Fibroblast of villous mesenchyme (primary cell): ENCODE data around the gene DNAJC5G. TPM values are rescaled to one million over a fixed set of nuclear protein-coding genes. Genes with fewer than 3 reads are reported as not detected.
"Not testable (repeated sequence)": the region's sequence is repeated elsewhere in the genome, so short reads cannot be mapped to it uniquely, and the experiment has no call there.

Experiments used
- DNase-seq: peaks from one replicate; pipeline ENCODE4 v3.0.0-alpha.2; 2010; ENCODE audit warnings: low read depth
- H3K4me3 ChIP-seq: 2 replicates; pipeline ENCODE4 v1.5.1; 2011; ENCODE audit warnings: low read depth, mild to moderate bottlenecking, low read length
- CTCF ChIP-seq: IDR thresholded peaks from 2 replicates; pipeline ENCODE4 v1.5.1; 2012; ENCODE audit warnings: low read depth, mild to moderate bottlenecking, low read length; ENCODE audit not compliant: insufficient read depth
- total RNA-seq: library from RNA; depleted of rRNA; stranded (reverse); fragments of >200 nt; gene quantifications from 2 replicates; pipeline ENCODE4 v1.2.3, GENCODE V29; 2012

Gene DNAJC5G
- total RNA-seq, 1 donor: not detected

- peak overlapping the region; percentile 45 for H3K4me3 ChIP-seq
- peak; percentile 56 for TF ChIP-seq CTCF
- peak; percentile 46 for DNase-seq
Observed at GRCh38 chr2:27264753-27265535, 10.3 kb upstream of the DNAJC5G start.

GRCh38 chr2:27265536-27265870 lies 9.7 kb upstream of the DNAJC5G start:
- TF ChIP-seq CTCF: no peak
- H3K4me3 ChIP-seq: no peak overlapping the region
- no peak for DNase-seq

- DNase-seq, H3K4me3 ChIP-seq: not testable (repeated sequence)
Observed at GRCh38 chr2:27268296-27268695, 6.9 kb upstream of the DNAJC5G start.

- TF ChIP-seq CTCF: no peak
- H3K4me3 ChIP-seq: no peak overlapping the region
- DNase-seq: no peak
Observed at GRCh38 chr2:27270131-27270530, 5.1 kb upstream of the DNAJC5G start.

GRCh38 chr2:27270670-27271069 lies 4.6 kb upstream of the DNAJC5G start:
- H3K4me3 ChIP-seq: no peak overlapping the region
- TF ChIP-seq CTCF: no peak
- no peak for DNase-seq

- no peak for TF ChIP-seq CTCF
- DNase-seq: no peak
- no peak overlapping the region for H3K4me3 ChIP-seq
Observed at GRCh38 chr2:27271631-27272340, 3.4 kb upstream of the DNAJC5G start.

- not testable (repeated sequence) for DNase-seq, H3K4me3 ChIP-seq
Observed at GRCh38 chr2:27272537-27273522, 2.4 kb upstream of the DNAJC5G start.
